HG03442 (cell line): Measurements from ENCODE around the gene HPDL.
A peak's percentile ranks its signal among the peaks of the same experiment; 100 is the strongest.

Experiments
- ATAC-seq: cut with Tn5 transposase; IDR thresholded peaks from one replicate; pipeline ENCODE4 v1.9.1; 2021; ENCODE audit warnings: mild to moderate bottlenecking, moderate library complexity; ENCODE audit not compliant: unreplicated experiment

HPDL gene

GRCh38 chr1:45322486-45323040 lies 4.1 kb upstream of the HPDL start:
- no peak for ATAC-seq

GRCh38 chr1:45325851-45326506 lies 716 bp upstream of the HPDL start:
- no peak for ATAC-seq

GRCh38 chr1:45327644-45328515 lies 1.2 kb downstream of the HPDL start:
- no peak for ATAC-seq

- no peak for ATAC-seq
These were observed 2.0 kb downstream of the HPDL start for GRCh38 chr1:45328680-45329079.

- no peak for ATAC-seq
These were observed 2.8 kb downstream of the HPDL start for GRCh38 chr1:45329445-45329844.

- no peak for ATAC-seq
These were observed 5.0 kb downstream of the HPDL start for GRCh38 chr1:45331436-45332345.

GRCh38 chr1:45332346-45332720 lies 5.6 kb downstream of the HPDL start:
- ATAC-seq, result no peak

- no peak for ATAC-seq
These were observed 7.9 kb downstream of the HPDL start for GRCh38 chr1:45334308-45335245.

GRCh38 chr1:45335855-45336324 lies 9.2 kb downstream of the HPDL start:
- no peak for ATAC-seq

GRCh38 chr1:45337630-45338325 lies 11.1 kb downstream of the HPDL start:
- ATAC-seq, result no peak

GRCh38 chr1:45339789-45340558 lies 13.3 kb downstream of the HPDL start, which contains the start of the genes MUTYH and TOE1:
Gene MUTYH, minus strand, starts transcription at chr1:45340440. Its CDS starts 5,935 bp downstream, at chr1:45334505.
Gene TOE1, plus strand, starts transcription at chr1:45340170. Its CDS starts 83 bp downstream, at chr1:45340253.
- peak; percentile 78 for ATAC-seq

GRCh38 chr1:45340816-45341466 lies 14.2 kb downstream of the HPDL start:
- ATAC-seq, result no peak

- ATAC-seq, result no peak
These were observed 17.8 kb downstream of the HPDL start for GRCh38 chr1:45344499-45344898.

- no peak for ATAC-seq
These were observed 18.3 kb downstream of the HPDL start for GRCh38 chr1:45345014-45345413.

GRCh38 chr1:45346473-45346872 lies 19.8 kb downstream of the HPDL start:
- ATAC-seq, result no peak

- no peak for ATAC-seq
These were observed 21.3 kb downstream of the HPDL start for GRCh38 chr1:45348020-45348419.

- no peak for ATAC-seq
These were observed 21.9 kb downstream of the HPDL start for GRCh38 chr1:45348609-45348965.
